SJCRH30 (cell line): Measurements from ENCODE around the gene VARS1. TPM values are rescaled to one million over a fixed set of nuclear protein-coding genes. Genes with fewer than 3 reads are reported as not detected.
A peak's percentile ranks its signal among the peaks of the same experiment; 100 is the strongest.
"Not testable (repeated sequence)": the region's sequence is repeated elsewhere in the genome, so short reads cannot be mapped to it uniquely, and the experiment has no call there.

Experiments used
- DNase-seq, 2 experiments: peaks; one replicate each; pipeline ENCODE4 v3.0.0-alpha.2; 2015 to 2020
- H3K27ac ChIP-seq: fragments of 250-450 bp; sonication (Bioruptor Pico); 2 replicates; pipeline ENCODE4 v1.5.1; 2020; ENCODE audit warnings: mild to moderate bottlenecking, moderate library complexity
- H3K27me3 ChIP-seq: fragments of 250-450 bp; sonication (Bioruptor Pico); 2 replicates; pipeline ENCODE4 v1.5.1; 2020; ENCODE audit warnings: mild to moderate bottlenecking, moderate library complexity
- H3K36me3 ChIP-seq: fragments of 250-450 bp; sonication (Bioruptor Pico); 2 replicates; pipeline ENCODE4 v1.5.1; 2020; ENCODE audit warnings: mild to moderate bottlenecking, moderate library complexity
- H3K4me1 ChIP-seq: fragments of 250-450 bp; sonication (Bioruptor Pico); 2 replicates; pipeline ENCODE4 v1.5.1; 2020; ENCODE audit warnings: mild to moderate bottlenecking, moderate library complexity
- H3K4me3 ChIP-seq: fragments of 250-450 bp; sonication (Bioruptor Pico); 2 replicates; pipeline ENCODE4 v1.5.1; 2020; ENCODE audit warnings: mild to moderate bottlenecking, moderate library complexity
- H3K9me3 ChIP-seq: fragments of 250-450 bp; sonication (Bioruptor Pico); replicated peaks from 2 replicates; pipeline ENCODE4 v1.5.1; 2020; ENCODE audit warnings: mild to moderate bottlenecking, moderate library complexity
- total RNA-seq: library from RNA; depleted of rRNA; stranded (reverse); fragments of >200 nt; shearing (Covaris generic); gene quantifications from 2 replicates; pipeline ENCODE4 v1.2.3, GENCODE V29; 2014

The VARS1 gene
- total RNA-seq, 1 experiment from 2014 or later, result 45.8 TPM

DNA sequence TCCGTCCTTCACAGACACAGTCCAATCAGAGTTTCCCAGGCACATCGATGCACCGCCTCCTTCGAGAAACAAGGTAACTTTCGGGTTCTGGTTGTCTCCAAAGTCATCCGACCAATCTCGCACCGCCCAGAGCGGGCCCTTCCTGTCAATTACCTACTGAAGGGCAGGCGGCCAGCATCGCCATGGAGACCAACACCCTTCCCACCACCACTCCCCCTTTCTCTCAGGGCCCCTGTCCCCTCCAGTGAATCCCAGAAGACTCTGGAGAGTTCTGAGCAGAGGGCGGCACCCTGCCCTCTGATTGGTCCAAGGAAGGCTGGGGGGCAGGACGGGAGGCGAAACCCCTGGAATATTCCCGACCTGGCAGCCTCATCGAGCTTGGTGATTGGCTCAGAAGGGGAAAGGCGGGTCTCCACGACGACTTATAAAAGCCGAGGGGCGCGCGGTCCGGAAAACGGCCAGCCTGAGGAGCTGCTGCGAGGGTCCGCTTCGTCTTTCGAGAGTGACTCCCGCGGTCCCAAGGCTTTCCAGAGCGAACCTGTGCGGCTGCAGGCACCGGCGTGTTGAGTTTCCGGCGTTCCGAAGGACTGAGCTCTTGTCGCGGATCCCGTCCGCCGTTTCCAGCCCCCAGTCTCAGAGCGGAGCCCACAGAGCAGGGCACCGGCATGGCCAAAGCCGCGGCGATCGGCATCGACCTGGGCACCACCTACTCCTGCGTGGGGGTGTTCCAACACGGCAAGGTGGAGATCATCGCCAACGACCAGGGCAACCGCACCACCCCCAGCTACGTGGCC, 31.9 kb upstream of the VARS1 start, which contains the start of gene HSPA1B:
TSS of gene HSPA1B (plus strand) at position 453 of the 794 bp plus-strand sequence. CDS start at position 666, 213 bp downstream.
- peak; percentile 98 to 99 for DNase-seq
- no peaks in the 10 kb centered on the region for H3K36me3 ChIP-seq
- H3K4me3 ChIP-seq, result peak within 1 kb of the TSS; percentile 60
- H3K9me3 ChIP-seq, result no peaks in the 10 kb centered on the region
- no peaks in the 10 kb centered on the region for H3K27me3 ChIP-seq
- peak within 1 kb of the TSS; percentile 67 for H3K27ac ChIP-seq
- H3K4me1 ChIP-seq, result no peaks in the 10 kb centered on the region

DNA sequence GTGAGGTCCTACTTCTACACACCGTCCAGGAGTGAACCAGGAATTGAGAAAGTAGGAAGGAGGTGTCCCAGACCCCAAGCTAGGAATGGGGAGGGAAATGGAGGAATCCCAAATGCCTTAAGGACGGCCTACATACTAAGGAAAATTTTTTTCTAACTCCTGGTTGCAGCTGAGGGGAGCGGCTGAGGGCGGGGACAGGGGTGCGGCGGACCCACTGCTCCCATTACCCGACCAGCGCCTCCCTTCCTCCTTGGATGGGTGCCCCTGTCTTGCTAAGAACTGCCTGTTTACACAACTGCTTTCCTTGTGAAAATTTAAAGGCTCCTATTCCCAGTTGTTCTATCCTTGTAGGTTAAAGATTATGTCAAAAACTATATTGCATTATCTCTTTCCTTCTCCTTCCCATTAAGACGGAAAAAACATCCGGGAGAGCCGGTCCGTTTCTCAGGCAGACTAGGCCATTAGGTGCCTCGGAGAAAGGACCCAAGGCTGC, 31.3 kb upstream of the VARS1 start:
- Histone ChIP-seq H3K4me1 (no peaks in the 10 kb centered on the region), H3K27ac (peak overlapping the region; percentile 67), H3K9me3 (no peaks in the 10 kb centered on the region), H3K4me3 (peak overlapping the region; percentile 60), H3K27me3 (no peaks in the 10 kb centered on the region), H3K36me3 (no peaks in the 10 kb centered on the region)
- peak in 1 of 2 experiments; percentile 68 for DNase-seq

DNA sequence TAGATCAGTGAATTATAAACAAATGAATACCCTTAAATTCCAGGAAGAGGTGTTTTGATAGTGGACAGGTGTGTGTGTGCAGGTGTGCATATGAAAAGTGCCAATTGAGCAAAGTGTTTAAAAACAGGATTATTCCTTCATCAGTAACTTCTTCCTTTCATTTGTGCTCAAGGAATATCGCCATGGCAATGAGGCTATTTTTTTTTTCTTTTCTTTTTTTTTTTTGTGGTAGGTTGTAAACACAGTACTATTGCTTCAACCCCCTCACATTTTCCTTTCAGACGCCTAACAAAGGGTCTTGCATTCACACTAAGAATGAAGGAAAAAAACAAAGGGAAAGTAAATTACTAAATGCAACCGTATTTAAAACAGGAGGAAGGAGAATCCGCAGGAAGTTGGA, 30.0 kb upstream of the VARS1 start:
- H3K27me3 ChIP-seq, result no peaks in the 10 kb centered on the region
- H3K9me3 ChIP-seq, result no peaks in the 10 kb centered on the region
- H3K36me3 ChIP-seq, result no peaks in the 10 kb centered on the region
- H3K27ac ChIP-seq, result no peak overlapping the region
- H3K4me1 ChIP-seq, result 0 out of 2 replicates have a peak, but pooled peaks cover 4% of the 10 kb centered on the region
- H3K4me3 ChIP-seq, result no peak overlapping the region
- no peak for DNase-seq

DNA sequence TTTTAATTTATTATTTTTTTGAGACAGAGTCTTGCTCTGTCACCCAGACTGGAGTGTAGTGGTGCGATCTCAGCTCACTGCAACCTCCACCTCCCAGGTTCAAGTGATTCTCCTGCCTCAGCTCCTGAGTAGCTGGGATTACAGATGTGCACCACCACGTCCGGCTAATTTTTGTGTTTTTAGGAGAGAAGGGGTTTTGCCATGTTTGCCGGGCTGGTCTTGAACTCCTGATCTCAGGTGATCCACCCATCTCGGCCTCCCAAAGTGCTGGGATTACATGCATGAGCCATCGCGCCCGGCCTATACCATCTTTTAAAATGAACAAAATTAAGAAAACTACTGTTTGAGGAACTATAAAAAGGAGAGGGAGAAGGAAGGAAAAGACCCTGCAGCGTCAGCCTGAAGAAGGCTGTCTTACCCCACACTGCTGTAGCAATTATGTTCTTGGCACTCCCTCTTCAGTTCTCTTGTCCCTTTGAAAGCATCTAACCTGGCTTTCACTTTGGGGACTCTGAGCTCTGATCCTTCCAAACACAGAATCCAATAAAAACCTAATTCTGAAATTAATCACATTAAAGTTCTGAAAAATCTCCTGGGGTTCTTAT, 28.1 kb upstream of the VARS1 start:
- not testable (repeated sequence) for DNase-seq, H3K9me3 ChIP-seq, H3K27me3 ChIP-seq, H3K27ac ChIP-seq, H3K4me3 ChIP-seq, H3K36me3 ChIP-seq, H3K4me1 ChIP-seq

DNA sequence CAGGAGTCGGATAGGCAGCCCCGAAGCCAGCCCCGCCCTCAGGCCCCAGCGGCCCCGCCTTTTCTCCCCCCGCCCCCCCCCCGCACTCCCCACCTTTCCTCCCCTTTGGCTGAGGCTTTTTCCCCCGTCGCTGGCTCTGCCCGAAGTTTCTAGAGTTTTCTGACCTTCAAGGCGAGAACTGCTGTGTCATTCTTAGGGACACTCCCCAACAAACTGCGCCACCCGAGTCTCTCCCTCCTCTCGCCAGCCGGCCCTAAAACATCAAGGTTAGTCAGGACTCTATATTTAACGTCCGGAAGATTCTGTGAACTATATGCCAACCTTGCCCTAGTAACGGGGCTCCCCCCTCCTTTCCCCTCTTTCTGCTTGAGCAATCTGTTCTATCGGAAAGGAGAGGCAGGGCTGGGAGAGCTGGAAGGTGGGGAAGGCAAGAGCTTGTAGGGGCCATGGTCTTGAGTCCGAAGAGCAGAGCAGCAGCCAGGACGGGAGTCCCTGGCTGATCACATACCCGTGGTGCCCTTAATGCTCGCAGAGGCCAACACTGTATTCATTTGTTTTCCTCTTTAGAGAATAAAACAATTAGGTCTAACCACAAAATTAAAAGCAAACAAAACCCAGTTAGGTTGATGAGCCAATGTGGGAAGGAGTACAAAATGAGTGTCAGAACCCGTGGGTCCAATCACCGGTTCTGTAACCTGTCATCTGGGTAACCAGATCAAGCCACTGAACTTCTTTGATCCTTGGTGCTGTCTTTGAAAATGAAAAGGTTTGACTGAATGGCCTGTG, 26.7 kb upstream of the VARS1 start:
- Histone ChIP-seq H3K27me3 (no peaks in the 10 kb centered on the region), H3K27ac (peak overlapping the region; percentile 54; the same call in 1 of the 2 replicates), H3K4me1 (0 out of 2 replicates have a peak, but pooled peaks cover 4% of the 10 kb centered on the region), H3K9me3 (no peaks in the 10 kb centered on the region), H3K36me3 (no peaks in the 10 kb centered on the region), H3K4me3 (peak overlapping the region; percentile 68)
- DNase-seq, result peak; percentile 41 to 69

DNA sequence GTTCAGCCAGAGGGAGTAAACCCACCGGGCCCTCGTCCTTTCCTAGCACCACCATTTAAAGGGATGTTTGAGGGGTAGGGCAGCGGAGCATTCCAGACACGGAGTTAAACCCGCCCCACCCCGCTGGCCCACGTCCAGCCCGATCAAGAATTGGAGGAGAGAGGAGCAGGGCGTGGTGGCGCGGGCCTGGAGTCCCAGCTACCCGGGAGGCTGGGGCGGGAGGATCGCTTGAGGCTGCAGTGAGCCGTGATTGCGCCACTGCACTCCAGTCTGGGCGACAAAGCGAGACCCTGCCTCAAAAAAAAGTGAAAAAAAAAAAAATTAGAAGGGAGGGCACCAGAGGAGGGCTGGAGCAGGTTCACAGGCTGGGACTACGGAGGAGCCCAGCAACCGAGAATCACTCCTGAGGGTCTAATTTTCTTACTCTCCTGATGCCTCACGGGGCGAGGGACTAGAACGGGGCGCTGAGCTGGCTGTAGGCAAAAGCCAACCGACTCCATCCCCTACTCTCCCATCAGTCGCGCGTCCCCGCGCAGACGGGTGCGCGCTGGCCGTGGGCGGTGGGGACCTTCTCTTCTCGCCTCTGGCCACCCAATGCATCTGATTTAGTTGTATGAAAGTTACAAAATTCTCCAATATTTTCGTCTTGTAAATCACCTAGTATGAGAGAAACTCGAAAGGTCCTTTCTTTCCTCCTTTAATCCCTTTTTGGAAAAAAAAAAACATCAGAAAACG, 25.9 kb upstream of the VARS1 start:
- Histone ChIP-seq H3K4me3 (peak overlapping the region; percentile 68), H3K27me3 (no peaks in the 10 kb centered on the region), H3K9me3 (no peaks in the 10 kb centered on the region), H3K36me3 (no peaks in the 10 kb centered on the region), H3K27ac (peak overlapping the region; percentile 53; the same call in 1 of the 2 replicates), H3K4me1 (0 out of 2 replicates have a peak, but pooled peaks cover 4% of the 10 kb centered on the region)
- peak; percentile 63 to 76 for DNase-seq

DNA sequence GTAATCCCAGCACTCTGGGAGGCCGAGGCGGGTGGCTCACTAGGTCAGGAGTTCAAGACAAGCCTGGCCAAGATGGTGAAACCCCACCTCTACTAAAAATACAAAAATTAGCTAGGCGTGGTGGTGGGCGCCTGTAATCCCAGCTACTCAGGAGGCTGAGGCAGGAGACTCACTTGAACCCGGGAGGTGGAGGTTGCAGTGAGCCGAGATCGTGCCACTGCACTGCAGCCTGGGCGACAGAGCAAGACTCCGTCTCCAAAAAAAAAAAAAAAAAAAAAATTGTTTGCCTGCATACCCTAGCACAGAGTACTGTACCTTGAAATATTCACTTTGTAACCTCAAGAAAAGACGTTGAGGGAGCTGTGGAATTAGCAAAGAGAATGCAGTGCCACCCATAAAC, 24.8 kb upstream of the VARS1 start:
- DNase-seq, H3K27me3 ChIP-seq, H3K27ac ChIP-seq, H3K4me1 ChIP-seq, H3K36me3 ChIP-seq, H3K9me3 ChIP-seq, H3K4me3 ChIP-seq: not testable (repeated sequence)

DNA sequence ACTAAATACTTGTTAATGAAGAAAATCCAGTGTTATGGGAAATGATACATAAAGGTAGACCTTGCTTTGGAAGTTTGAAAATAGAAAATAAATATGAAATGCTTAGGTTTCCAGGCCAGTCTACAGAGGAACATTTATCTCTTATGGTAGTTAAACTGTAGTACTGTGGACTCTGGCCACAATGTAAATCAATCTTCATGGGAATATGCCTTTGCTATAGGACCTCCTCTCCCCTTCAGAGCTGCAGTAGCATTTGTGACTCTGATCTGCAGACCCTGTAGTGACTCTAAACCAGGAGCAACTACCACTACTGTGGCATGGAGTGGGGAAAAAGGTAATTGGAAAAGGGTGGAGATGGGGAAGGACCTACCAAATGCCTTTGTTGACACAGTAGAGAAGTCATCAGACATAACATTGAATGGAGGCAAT, 24.3 kb upstream of the VARS1 start:
- Histone ChIP-seq H3K27me3 (no peaks in the 10 kb centered on the region), H3K27ac (no peak overlapping the region), H3K9me3 (no peaks in the 10 kb centered on the region), H3K4me1 (0 out of 2 replicates have a peak, but pooled peaks cover 4% of the 10 kb centered on the region), H3K4me3 (no peak overlapping the region), H3K36me3 (no peaks in the 10 kb centered on the region)
- no peak for DNase-seq

DNA sequence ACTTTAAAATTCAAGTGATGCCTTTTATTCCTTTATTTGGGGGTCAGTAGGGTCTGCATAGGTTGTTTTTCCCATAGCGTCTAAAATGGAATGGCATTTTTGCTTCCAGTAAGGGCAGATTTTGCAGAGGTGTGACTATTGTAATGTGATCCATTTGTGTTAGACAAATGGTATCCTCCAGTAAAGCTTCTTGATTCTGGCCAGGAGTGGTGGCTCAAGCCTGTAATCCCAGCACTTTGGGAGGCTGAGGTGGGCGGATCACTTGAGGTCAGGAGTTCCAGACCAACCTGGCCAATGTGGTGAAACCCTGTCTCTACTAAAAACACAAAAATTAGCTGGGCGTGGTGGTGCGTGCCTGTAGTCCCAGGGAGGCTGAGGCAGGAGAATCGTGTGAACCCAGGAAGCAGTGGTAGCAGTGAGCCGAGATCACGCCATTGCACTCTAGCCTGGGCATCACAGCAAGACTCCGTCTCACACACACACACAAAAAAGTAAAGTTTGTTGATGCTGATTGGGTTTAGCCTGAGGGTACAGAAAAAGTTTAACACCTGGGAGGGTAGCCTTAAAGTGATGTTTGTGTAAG, 22.5 kb upstream of the VARS1 start:
- H3K27ac ChIP-seq, H3K27me3 ChIP-seq, H3K36me3 ChIP-seq, H3K4me3 ChIP-seq, DNase-seq, H3K4me1 ChIP-seq, H3K9me3 ChIP-seq: not testable (repeated sequence)

DNA sequence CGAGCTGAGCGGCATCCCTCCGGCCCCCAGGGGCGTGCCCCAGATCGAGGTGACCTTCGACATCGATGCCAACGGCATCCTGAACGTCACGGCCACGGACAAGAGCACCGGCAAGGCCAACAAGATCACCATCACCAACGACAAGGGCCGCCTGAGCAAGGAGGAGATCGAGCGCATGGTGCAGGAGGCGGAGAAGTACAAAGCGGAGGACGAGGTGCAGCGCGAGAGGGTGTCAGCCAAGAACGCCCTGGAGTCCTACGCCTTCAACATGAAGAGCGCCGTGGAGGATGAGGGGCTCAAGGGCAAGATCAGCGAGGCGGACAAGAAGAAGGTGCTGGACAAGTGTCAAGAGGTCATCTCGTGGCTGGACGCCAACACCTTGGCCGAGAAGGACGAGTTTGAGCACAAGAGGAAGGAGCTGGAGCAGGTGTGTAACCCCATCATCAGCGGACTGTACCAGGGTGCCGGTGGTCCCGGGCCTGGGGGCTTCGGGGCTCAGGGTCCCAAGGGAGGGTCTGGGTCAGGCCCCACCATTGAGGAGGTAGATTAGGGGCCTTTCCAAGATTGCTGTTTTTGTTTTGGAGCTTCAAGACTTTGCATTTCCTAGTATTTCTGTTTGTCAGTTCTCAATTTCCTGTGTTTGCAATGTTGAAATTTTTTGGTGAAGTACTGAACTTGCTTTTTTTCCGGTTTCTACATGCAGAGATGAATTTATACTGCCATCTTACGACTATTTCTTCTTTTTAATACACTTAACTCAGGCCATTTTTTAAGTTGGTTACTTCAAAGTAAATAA, 21.8 kb upstream of the VARS1 start:
- H3K27me3 ChIP-seq, H3K27ac ChIP-seq, H3K4me3 ChIP-seq, H3K9me3 ChIP-seq, H3K36me3 ChIP-seq, DNase-seq, H3K4me1 ChIP-seq: not testable (repeated sequence)

DNA sequence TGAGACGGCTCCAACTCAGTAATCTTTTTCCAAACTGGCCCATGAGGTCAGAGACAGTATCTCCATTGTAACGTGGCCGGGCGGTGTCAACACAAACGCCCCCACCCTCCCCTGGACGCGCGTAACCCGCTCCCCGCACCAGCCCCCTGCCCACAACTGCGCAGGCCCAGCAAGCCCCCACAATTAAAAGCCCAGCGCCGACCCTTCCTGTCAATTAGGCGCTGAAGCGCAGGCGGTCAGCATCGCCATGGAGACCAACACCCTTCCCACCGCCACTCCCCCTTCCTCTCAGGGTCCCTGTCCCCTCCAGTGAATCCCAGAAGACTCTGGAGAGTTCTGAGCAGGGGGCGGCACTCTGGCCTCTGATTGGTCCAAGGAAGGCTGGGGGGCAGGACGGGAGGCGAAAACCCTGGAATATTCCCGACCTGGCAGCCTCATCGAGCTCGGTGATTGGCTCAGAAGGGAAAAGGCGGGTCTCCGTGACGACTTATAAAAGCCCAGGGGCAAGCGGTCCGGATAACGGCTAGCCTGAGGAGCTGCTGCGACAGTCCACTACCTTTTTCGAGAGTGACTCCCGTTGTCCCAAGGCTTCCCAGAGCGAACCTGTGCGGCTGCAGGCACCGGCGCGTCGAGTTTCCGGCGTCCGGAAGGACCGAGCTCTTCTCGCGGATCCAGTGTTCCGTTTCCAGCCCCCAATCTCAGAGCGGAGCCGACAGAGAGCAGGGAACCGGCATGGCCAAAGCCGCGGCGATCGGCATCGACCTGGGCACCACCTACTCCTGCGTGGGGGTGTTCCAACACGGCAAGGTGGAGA, 19.7 kb upstream of the VARS1 start, which contains the start of the genes HSPA1A and HSPA1L:
TSS of gene HSPA1A (plus strand) at position 519 of the 814 bp plus-strand sequence. CDS start at position 733, 214 bp downstream.
TSS of gene HSPA1L (minus strand) at position 259 of the 814 bp plus-strand sequence. CDS start 3,311 bp downstream, outside the sequence.
- no peak for DNase-seq
- Histone ChIP-seq H3K4me1 (no peaks in the 10 kb centered on the region), H3K27ac (no peak within 1 kb of the TSS), H3K4me3 (no peak within 1 kb of the TSS), H3K36me3 (no peaks in the 10 kb centered on the region), H3K9me3 (no peaks in the 10 kb centered on the region), H3K27me3 (no peaks in the 10 kb centered on the region)

DNA sequence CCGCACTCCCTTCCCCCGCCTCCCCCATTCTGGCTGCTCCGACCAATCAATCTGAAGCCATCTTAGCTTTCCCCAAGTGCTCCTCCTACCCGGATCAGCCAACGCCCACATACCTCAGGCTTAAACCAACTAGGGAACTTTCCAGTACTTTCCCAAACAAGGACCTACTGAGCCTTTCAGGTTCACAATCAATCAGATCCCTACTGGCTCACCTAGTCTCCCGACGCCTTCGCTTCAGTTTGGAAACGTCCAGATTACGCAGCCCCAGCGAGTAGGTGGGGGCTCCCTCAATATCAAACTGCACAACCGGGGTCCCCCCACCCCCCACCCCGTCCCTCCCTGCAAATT, 19.1 kb upstream of the VARS1 start:
- no peaks in the 10 kb centered on the region for H3K36me3 ChIP-seq
- no peaks in the 10 kb centered on the region for H3K4me1 ChIP-seq
- no peak overlapping the region for H3K4me3 ChIP-seq
- DNase-seq, result no peak
- no peaks in the 10 kb centered on the region for H3K9me3 ChIP-seq
- no peaks in the 10 kb centered on the region for H3K27me3 ChIP-seq
- no peak overlapping the region for H3K27ac ChIP-seq
